HG03103 (cell line): ENCODE measurements around the gene ZNF620.
"Not testable (repeated sequence)": the region's sequence is repeated elsewhere in the genome, so short reads cannot be mapped to it uniquely, and the experiment has no call there.

Experiments
- ATAC-seq: cut with Tn5 transposase; IDR thresholded peaks from one replicate; pipeline ENCODE4 v1.9.1; 2021; ENCODE audit warnings: low read depth; ENCODE audit not compliant: unreplicated experiment

ZNF620 gene

GRCh38 chr3:40499952-40500351 is 5.9 kb upstream of the ZNF620 start:
- ATAC-seq: no peak

GRCh38 chr3:40502034-40502433 is 3.8 kb upstream of the ZNF620 start:
- no peak for ATAC-seq

GRCh38 chr3:40504636-40505430 is 1.0 kb upstream of the ZNF620 start:
- ATAC-seq: no peak

GRCh38 chr3:40511031-40511718 is 5.3 kb downstream of the ZNF620 start:
- ATAC-seq: no peak

- no peak for ATAC-seq
These were observed 10.4 kb downstream of the ZNF620 start for GRCh38 chr3:40516201-40516600.

GRCh38 chr3:40518067-40518466 is 12.2 kb downstream of the ZNF620 start:
- no peak for ATAC-seq

- no peak for ATAC-seq
These were observed 13.0 kb downstream of the ZNF620 start for GRCh38 chr3:40518848-40519247.

GRCh38 chr3:40521254-40521653 is 15.4 kb downstream of the ZNF620 start:
- no peak for ATAC-seq

- no peak for ATAC-seq
These were observed 17.9 kb downstream of the ZNF620 start for GRCh38 chr3:40523781-40524180.

GRCh38 chr3:40524222-40524567 is 18.4 kb downstream of the ZNF620 start:
- no peak for ATAC-seq

- peak; percentile 98 for ATAC-seq
These were observed 18.9 kb downstream of the ZNF620 start, which contains the start of gene ZNF621 for GRCh38 chr3:40524568-40525285. Gene ZNF621 (plus strand): TSS chr3:40524960. CDS start chr3:40525841, 881 bp downstream.

- ATAC-seq: no peak
These were observed 22.6 kb downstream of the ZNF620 start for GRCh38 chr3:40528426-40528825.

GRCh38 chr3:40532252-40532651 is 26.4 kb downstream of the ZNF620 start:
- no peak for ATAC-seq

- no peak for ATAC-seq
These were observed 28.4 kb downstream of the ZNF620 start for GRCh38 chr3:40534283-40534682.

GRCh38 chr3:40546816-40547215 is 41.0 kb downstream of the ZNF620 start:
- no peak for ATAC-seq

GRCh38 chr3:40550167-40550566 is 44.3 kb downstream of the ZNF620 start:
- ATAC-seq: no peak

GRCh38 chr3:40557575-40558161 is 51.8 kb downstream of the ZNF620 start:
- ATAC-seq: no peak

- ATAC-seq: not testable (repeated sequence)
These were observed 56.6 kb downstream of the ZNF620 start for GRCh38 chr3:40562482-40562881.

GRCh38 chr3:40565629-40566028 is 59.8 kb downstream of the ZNF620 start:
- not testable (repeated sequence) for ATAC-seq

- ATAC-seq: no peak
These were observed 60.9 kb downstream of the ZNF620 start for GRCh38 chr3:40566694-40567093.
